ENCODE results near the gene PRMT7.

GRCh38 chr16:68404736-68405345 lies 94.0 kb downstream of the PRMT7 start:
- TF ChIP-seq CTCF (conservative IDR thresholded peaks at IDR 0.05): no peak
- no peak for TF ChIP-seq ZFX (IDR thresholded peaks at IDR 0.05)
